HS-5 (cell line): Measurements from ENCODE around the gene LSM10.

Source experiments
- DNase-seq: peaks from one replicate; pipeline ENCODE4 v3.0.0-alpha.2; 2012; ENCODE audit warnings: low read depth

Gene LSM10

GRCh38 chr1:36408479-36408878 lies 10.8 kb upstream of the LSM10 start:
- DNase-seq = no peak

- no peak for DNase-seq
Measured at GRCh38 chr1:36406440-36406839, 8.7 kb upstream of the LSM10 start.

GRCh38 chr1:36402504-36402890 lies 4.8 kb upstream of the LSM10 start:
- no peak for DNase-seq

- no peak for DNase-seq
Measured at GRCh38 chr1:36401602-36402503, 4.1 kb upstream of the LSM10 start.

GRCh38 chr1:36400825-36401601 lies 3.3 kb upstream of the LSM10 start:
- DNase-seq = peak; percentile 83

- no peak for DNase-seq
Measured at GRCh38 chr1:36400514-36400824, 2.8 kb upstream of the LSM10 start.

GRCh38 chr1:36398370-36398977 lies 766 bp upstream of the LSM10 start:
- no peak for DNase-seq

- no peak for DNase-seq
Measured at GRCh38 chr1:36397083-36397377, 678 bp downstream of the LSM10 start.

GRCh38 chr1:36396359-36396758 lies 1.3 kb downstream of the LSM10 start:
- no peak for DNase-seq

- no peak for DNase-seq
Measured at GRCh38 chr1:36393686-36394085, 4.0 kb downstream of the LSM10 start.

GRCh38 chr1:36392836-36393235 lies 4.9 kb downstream of the LSM10 start:
- no peak for DNase-seq

GRCh38 chr1:36391271-36391670 lies 6.4 kb downstream of the LSM10 start:
- no peak for DNase-seq

- no peak for DNase-seq
Measured at GRCh38 chr1:36390411-36390810, 7.3 kb downstream of the LSM10 start.

- no peak for DNase-seq
Measured at GRCh38 chr1:36389999-36390398, 7.7 kb downstream of the LSM10 start.

- no peak for DNase-seq
Measured at GRCh38 chr1:36389261-36389660, 8.4 kb downstream of the LSM10 start.

GRCh38 chr1:36387141-36387949 lies 10.4 kb downstream of the LSM10 start:
- peak; percentile 50 for DNase-seq

- peak; percentile 99 for DNase-seq
Measured at GRCh38 chr1:36386265-36387140, 11.2 kb downstream of the LSM10 start.

GRCh38 chr1:36385410-36386264 lies 12.1 kb downstream of the LSM10 start, which contains the start of gene STK40:
Gene STK40 (minus strand): TSS chr1:36385924. CDS start chr1:36361332, 24,592 bp downstream.
- peak; percentile 97 for DNase-seq

- DNase-seq = no peak
Measured at GRCh38 chr1:36384542-36385409, 12.9 kb downstream of the LSM10 start.
